Measurements from ENCODE around the gene APH1B. TPM values are rescaled to one million over a fixed set of nuclear protein-coding genes. Genes with fewer than 3 reads are reported as not detected.
A peak's percentile ranks its signal among the peaks of the same experiment; 100 is the strongest.

The APH1B gene
- total and polyA plus RNA-seq, 9 of the 15 experiments (the other 6 are each of a cell fraction or from before 2014, with no cell fraction given) = 5.1 to 9.7 (median 7.0) TPM

GRCh38 chr15:63344731-63345390 lies 67.5 kb downstream of the APH1B start (continued):
- TF ChIP-seq ZBTB40 (IDR thresholded peaks at IDR 0.05) = no peak
- TF ChIP-seq ZBTB40 (CRISPR knock-in tag; IDR thresholded peaks at IDR 0.05) = no peak
- TF ChIP-seq SIN3B (IDR thresholded peaks at IDR 0.05; ENCODE audit: low read depth) = no peak
- no peak for TF ChIP-seq RFX5 (IDR thresholded peaks at IDR 0.05; ENCODE audit: low read depth, low read length)
- no peak for TF ChIP-seq HSF4 (CRISPR knock-in tag; IDR thresholded peaks at IDR 0.05; ENCODE audit: borderline replicate concordance)
- no peak for TF ChIP-seq FIP1L1 (IDR thresholded peaks at IDR 0.05; ENCODE audit: low read depth, low read length, poor library complexity, severe bottlenecking)
- no peak for TF ChIP-seq STAT5A (IDR thresholded peaks at IDR 0.05; ENCODE audit: borderline replicate concordance, low read length)
- TF ChIP-seq ZC3H4 (CRISPR knock-in tag; IDR thresholded peaks at IDR 0.05; ENCODE audit: borderline replicate concordance) = no peak
- TF ChIP-seq ETV6 (IDR thresholded peaks at IDR 0.05; ENCODE audit: borderline replicate concordance in 1 of 2, low read depth in 2 of 2, low read length in 1 of 2) = no peak
- no peak for TF ChIP-seq ETV6 (CRISPR knock-in tag; IDR thresholded peaks at IDR 0.05; ENCODE audit: borderline replicate concordance)
- TF ChIP-seq SREBF1 (IDR thresholded peaks at IDR 0.05; ENCODE audit: borderline replicate concordance, low read depth, low read length) = no peak
- no peak for TF ChIP-seq MBD2 (IDR thresholded peaks at IDR 0.05; ENCODE audit: borderline replicate concordance, low read depth)
- TF ChIP-seq DEAF1 (CRISPR knock-in tag; IDR thresholded peaks at IDR 0.05) = 0 out of 2 replicates have a peak, but pooled peaks have one; percentile 24
- no peak for TF ChIP-seq SIX5 (IDR thresholded peaks at IDR 0.05; ENCODE audit: borderline replicate concordance in 1 of 2, insufficient read depth in 1 of 2, low read depth in 1 of 2, low read length in 2 of 2)
- TF ChIP-seq TAF1 (IDR thresholded peaks at IDR 0.05; ENCODE audit: control insufficient read depth, extremely low read depth, insufficient read depth, low read length, severe bottlenecking) = no peak
- peak; percentile 34 to 62; a peak in 2 of 4 replicates for TF ChIP-seq MAZ (CRISPR knock-in tag; conservative IDR thresholded peaks at IDR 0.05 in 1 of 2, IDR thresholded peaks at IDR 0.05 in 1 of 2)
